Kidney (tissue), 14 donors: ENCODE measurements around the gene C20orf141. TPM values are rescaled to one million over a fixed set of nuclear protein-coding genes. Genes with fewer than 3 reads are reported as not detected.
A peak's percentile ranks its signal among the peaks of the same experiment; 100 is the strongest.

ENCODE experiments used
- DNase-seq, 5 donors: peaks; one replicate each; pipeline ENCODE4 v3.0.0-alpha.2; 2013 to 2020
- FAIRE-seq: peaks from 2 replicates; lab custom pipeline; 2012; peaks lifted over from hg19 to GRCh38; lab: Jason Lieb, UNC
- H3K27ac ChIP-seq, 2 donors: one replicate each; pipeline ENCODE4 v1.7.0; 2013; ENCODE audit warnings: low read depth in 2 of 2, low read length in 2 of 2, inconsistent platforms in 1 of 2
- H3K27me3 ChIP-seq: one replicate; pipeline ENCODE4 v1.7.1; 2013; ENCODE audit warnings: low read length, inconsistent platforms; ENCODE audit not compliant: control insufficient read depth, insufficient read depth
- H3K36me3 ChIP-seq, 3 donors: one replicate each; pipeline versions ENCODE4 v1.7.0 to v1.7.1; 2013; ENCODE audit warnings: low read length in 3 of 3, control low read depth in 1 of 3, inconsistent platforms in 1 of 3; ENCODE audit not compliant: insufficient read depth in 3 of 3, control insufficient read depth in 2 of 3
- H3K4me1 ChIP-seq, 3 donors: one replicate each; pipeline versions ENCODE4 v1.7.0 to v1.7.1; 2013; ENCODE audit warnings: low read length in 3 of 3, inconsistent platforms in 1 of 3, low read depth in 1 of 3; ENCODE audit not compliant: control insufficient read depth in 2 of 3, insufficient read depth in 2 of 3
- H3K4me3 ChIP-seq, 3 donors: one replicate each; pipeline versions ENCODE4 v1.7.0 to v1.8.1; 2013; ENCODE audit warnings: low read length in 3 of 3, control low read depth in 1 of 3, inconsistent platforms in 1 of 3
- H3K9ac ChIP-seq, 3 donors: one replicate each; pipeline versions ENCODE4 v1.7.0 to v1.7.1; 2013; ENCODE audit warnings: low read length in 3 of 3, control low read depth in 1 of 3, inconsistent platforms in 1 of 3
- H3K9me3 ChIP-seq, 3 donors: one replicate each; pipeline versions ENCODE4 v1.7.0 to v1.7.1; 2013; ENCODE audit warnings: low read length in 3 of 3, control low read depth in 1 of 3, inconsistent platforms in 1 of 3; ENCODE audit not compliant: control insufficient read depth in 2 of 3, insufficient read depth in 1 of 3
- CTCF ChIP-seq: IDR thresholded peaks from 3 replicates; pipeline ENCODE4 v1.5.1; 2012; ENCODE audit warnings: mild to moderate bottlenecking, moderate library complexity, borderline replicate concordance; ENCODE audit not compliant: insufficient read depth; ENCODE audit errors: extremely low read depth
- intact Hi-C: fragments of 100-400 bp; cut with DNase I; formaldehyde crosslinking; loops from one replicate; pipeline ENCODE4 v1.11.1; 2022
- polyA plus RNA-seq: library from polyadenylated mRNA; stranded (reverse); fragments of 350-450 nt; fragmentation: Illumina TruSeq; extraction: RNeasy Lipid Tissue Mini Kit (QIAGEN cat#74804); gene quantifications from one replicate; pipeline ENCODE4 v1.2.3, GENCODE V29; 2014; ENCODE audit warnings: low read depth, low replicate concordance; ENCODE audit not compliant: insufficient read depth
- total RNA-seq: library from RNA; stranded (reverse); fragmentation: NEBNext Ultra II Directional; extraction: Animal tissue kit (Norgen Biotek cat#: 25700); gene quantifications from one replicate; pipeline ENCODE4 v1.2.1, GENCODE V29; 2021
- donor health status: control.
- donor health status: control.
- donor health status: control.
- donor health status: control.
- donor health status: control.
- donor health status: DM: yes; HTN: yes; CAD: no.
- donor health status: Normal renal cell carcinoma (clear cell type).

C20orf141 gene
- total and polyA plus RNA-seq, 2 donors from 2014 or later, result not detected

DNA sequence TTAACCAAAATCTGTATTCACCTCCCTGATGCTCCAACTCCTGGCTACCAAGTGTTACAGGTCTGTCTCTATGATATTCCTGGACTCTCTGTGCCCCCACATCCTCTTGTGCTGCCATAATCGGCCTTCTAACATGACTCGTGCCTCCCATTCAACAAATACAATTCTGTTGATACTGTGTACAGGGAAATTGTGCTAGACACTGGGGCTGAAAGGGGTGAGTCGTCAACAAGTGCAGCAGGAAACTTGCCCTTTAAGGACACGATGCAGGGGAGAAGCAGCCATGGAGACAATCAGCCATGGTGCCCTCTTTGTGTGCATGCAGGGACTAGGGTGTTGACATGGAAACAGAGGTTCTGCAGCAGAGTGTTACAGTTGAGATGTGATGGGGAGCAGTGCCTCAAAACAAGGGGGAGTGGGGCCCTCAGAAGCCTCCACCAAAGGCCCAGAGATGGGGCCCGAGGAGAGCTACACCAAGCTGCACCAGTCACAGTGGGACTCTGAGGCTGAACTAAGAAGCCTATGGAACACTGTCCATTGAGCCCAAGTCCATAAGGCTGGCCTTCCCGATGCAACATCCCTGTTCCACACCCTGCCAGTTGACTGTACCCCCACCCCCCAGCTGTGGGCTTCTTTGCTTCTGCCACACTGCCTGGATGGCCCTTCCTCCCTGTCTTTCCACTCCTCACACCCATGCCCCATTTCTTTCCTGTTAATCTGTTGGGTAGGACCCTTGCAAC, 22.6 kb downstream of the C20orf141 start:
- Histone ChIP-seq H3K9me3 (no peaks in the 10 kb centered on the region), H3K9ac (no peak overlapping the region), H3K4me3 (no peak overlapping the region), H3K4me1 (peaks cover 0 to 9% (median 0%) of the 10 kb centered on the region in 3 donors), H3K36me3 (no peaks in the 10 kb centered on the region), H3K27ac (no peak overlapping the region), H3K27me3 (no peaks in the 10 kb centered on the region)
- no peak for TF ChIP-seq CTCF
- no peak for FAIRE-seq
- no peak for DNase-seq
- intact Hi-C loops, result no loop called here

DNA sequence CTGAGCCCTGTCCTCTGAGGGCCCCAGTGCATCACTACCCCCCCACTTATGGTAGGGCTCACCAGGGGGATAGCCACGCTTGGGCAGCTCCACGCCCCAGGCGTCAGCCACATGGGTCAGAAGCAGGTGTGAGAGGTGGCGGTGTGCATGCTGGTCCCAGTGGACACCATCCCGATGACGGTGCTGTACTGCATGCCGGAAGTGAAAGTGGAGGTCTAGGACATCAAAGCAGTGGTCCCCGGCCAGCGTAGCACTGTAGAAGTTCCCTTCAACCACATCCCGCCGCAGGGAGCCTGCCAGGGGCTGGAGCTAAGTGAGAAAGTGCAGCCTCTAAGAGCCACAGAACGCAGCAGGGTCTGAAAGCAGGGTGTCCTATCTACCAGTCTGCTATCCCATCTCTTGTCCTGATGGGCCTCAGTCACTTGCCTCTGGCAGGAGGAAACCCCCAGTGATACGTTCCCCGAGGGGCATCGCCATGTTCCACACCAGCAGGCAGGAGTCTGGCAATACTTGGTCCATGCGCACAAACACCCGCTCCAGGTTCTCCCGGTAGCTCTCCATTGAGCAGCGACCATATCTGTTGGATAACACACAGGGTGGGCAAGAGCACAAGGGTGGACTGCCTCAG, 23.5 kb downstream of the C20orf141 start:
- FAIRE-seq, result no peak
- intact Hi-C loops, result no loop called here
- Histone ChIP-seq H3K27ac (no peak overlapping the region), H3K27me3 (no peaks in the 10 kb centered on the region), H3K4me3 (no peak overlapping the region), H3K9me3 (no peaks in the 10 kb centered on the region), H3K4me1 (peaks cover 0 to 9% (median 0%) of the 10 kb centered on the region in 3 donors), H3K36me3 (no peaks in the 10 kb centered on the region), H3K9ac (no peak overlapping the region)
- peak in 1 of 5 donors; percentile 53 for DNase-seq
- TF ChIP-seq CTCF, result no peak

GRCh38 chr20:2838847-2839671, 24.3 kb downstream of the C20orf141 start:
- Histone ChIP-seq H3K27me3 (no peaks in the 10 kb centered on the region), H3K27ac (no peak overlapping the region), H3K9ac (no peak overlapping the region), H3K4me3 (peak overlapping the region in 1 of 3 donors; percentile 81), H3K9me3 (no peaks in the 10 kb centered on the region), H3K4me1 (peaks cover 0 to 9% (median 0%) of the 10 kb centered on the region in 3 donors), H3K36me3 (no peaks in the 10 kb centered on the region)
- no peak for TF ChIP-seq CTCF
- DNase-seq, result peak in 1 of 5 donors; percentile 34
- intact Hi-C loops, result no loop called here
- FAIRE-seq, result no peak
